GM12875 (cell line): Measurements from ENCODE around the gene PKM.
A peak's percentile ranks its signal among the peaks of the same experiment; 100 is the strongest.

Source experiments
- H3K4me3 ChIP-seq: one replicate; pipeline ENCODE4 v1.5.1; 2011; ENCODE audit warnings: low read depth, low read length, control low read depth
- TF ChIP-seq, protein P1 (sequence below): IDR thresholded peaks from 2 replicates; pipeline ENCODE4 v1.5.1; 2011; ENCODE audit warnings: low read depth, mild to moderate bottlenecking, control low read depth, inconsistent platforms, low read length, moderate library complexity, borderline replicate concordance; ENCODE audit not compliant: insufficient read depth

The PKM gene

DNA sequence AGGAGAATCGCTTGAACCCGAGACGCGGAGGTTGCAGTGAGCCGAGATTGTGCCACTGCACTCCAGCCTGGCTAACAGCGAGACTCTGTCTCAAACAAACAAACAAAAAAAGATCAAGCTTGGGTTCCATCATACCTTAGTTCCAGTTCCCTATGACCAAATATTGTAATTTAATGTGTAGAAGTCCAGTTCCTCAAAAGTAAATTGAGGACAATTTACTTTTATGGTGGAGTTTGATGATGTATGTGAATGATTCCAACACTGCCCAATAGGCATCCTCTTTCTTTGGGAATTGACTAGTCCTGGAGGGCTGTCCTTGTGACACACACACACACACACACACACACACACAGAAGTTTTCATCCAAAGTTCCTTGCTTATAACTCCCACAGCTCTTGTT lies 2.8 kb upstream of the PKM start:
- TF ChIP-seq, protein P1, sequence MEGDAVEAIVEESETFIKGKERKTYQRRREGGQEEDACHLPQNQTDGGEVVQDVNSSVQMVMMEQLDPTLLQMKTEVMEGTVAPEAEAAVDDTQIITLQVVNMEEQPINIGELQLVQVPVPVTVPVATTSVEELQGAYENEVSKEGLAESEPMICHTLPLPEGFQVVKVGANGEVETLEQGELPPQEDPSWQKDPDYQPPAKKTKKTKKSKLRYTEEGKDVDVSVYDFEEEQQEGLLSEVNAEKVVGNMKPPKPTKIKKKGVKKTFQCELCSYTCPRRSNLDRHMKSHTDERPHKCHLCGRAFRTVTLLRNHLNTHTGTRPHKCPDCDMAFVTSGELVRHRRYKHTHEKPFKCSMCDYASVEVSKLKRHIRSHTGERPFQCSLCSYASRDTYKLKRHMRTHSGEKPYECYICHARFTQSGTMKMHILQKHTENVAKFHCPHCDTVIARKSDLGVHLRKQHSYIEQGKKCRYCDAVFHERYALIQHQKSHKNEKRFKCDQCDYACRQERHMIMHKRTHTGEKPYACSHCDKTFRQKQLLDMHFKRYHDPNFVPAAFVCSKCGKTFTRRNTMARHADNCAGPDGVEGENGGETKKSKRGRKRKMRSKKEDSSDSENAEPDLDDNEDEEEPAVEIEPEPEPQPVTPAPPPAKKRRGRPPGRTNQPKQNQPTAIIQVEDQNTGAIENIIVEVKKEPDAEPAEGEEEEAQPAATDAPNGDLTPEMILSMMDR: no peak
- no peak overlapping the region for H3K4me3 ChIP-seq

GRCh38 chr15:72231833-72232478 lies 966 bp upstream of the PKM start:
- peak overlapping the region; percentile 99 for H3K4me3 ChIP-seq
- TF ChIP-seq, protein P1: no peak

GRCh38 chr15:72230197-72231065 lies 559 bp downstream of the PKM start:
- H3K4me3 ChIP-seq: peak overlapping the region; percentile 99
- TF ChIP-seq, protein P1: no peak

GRCh38 chr15:72229947-72230196 lies 1.1 kb downstream of the PKM start:
- TF ChIP-seq, protein P1: no peak
- H3K4me3 ChIP-seq: peak overlapping the region; percentile 99

DNA sequence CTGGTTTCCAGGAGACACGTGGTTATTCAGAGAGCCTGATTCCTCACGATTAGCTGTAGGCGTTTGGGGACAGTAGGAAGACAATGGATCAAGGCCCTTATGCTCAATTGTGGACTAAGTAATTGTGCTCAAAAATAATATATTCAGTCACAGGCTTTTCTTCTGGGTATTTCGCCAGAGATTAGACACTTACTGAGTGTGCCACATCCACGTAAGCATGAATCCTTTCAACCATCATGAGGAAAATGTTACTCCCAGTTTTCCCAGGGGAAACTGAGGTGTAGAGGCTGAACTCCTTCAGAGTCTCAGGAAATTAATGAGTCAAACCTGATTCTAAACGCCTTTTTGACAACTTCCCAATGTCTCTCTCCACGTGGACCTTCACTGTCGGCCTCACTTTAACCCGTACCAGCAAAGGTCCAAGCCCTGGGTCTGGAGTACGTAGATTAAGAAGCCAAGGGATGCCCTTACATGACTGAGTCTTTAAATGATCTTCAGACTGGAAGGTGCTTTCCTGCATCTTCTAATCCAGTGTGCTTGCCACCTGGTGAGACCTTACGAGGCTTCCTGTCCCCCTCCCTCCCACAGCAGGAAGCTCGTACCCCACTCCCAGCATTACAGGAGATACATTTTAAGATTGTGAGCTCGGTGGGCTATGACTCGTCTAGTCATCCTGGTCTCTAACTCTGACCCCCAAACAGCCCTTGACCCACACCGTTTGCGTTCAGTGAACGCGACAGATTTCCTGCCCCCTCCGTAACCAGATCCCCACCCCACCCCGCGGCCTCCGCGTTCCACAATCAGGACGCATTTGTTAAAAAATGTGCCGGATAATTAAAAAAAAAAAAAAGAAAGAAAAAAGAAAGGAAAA lies 1.7 kb downstream of the PKM start:
- TF ChIP-seq, protein P1: no peak

DNA sequence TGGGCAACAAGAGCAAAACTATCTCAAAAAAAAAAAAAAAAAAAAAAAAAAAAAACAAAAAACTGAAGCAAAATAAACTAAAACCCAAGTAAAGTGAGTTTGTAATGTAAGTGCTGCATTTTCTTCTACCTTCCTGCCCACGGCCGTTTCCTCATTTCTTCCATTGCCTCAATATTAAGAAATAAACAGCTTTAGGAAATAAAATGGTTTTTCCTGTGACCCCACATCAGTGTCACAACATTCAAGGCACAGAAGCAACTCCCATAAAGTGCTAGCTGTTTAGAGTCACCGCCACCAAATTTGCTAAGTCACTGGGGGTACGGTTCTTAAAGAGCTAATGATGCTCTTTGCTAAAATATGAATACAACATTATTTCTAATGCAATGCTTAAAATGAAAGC lies 3.3 kb downstream of the PKM start:
- H3K4me3 ChIP-seq: peak overlapping the region; percentile 99
- TF ChIP-seq, protein P1: no peak

More for the DNA sequence above, 1.7 kb downstream of the PKM start:
- peak overlapping the region; percentile 99 for H3K4me3 ChIP-seq
